HepG2 (cell line): ENCODE results near the gene AP3D1. TPM values are rescaled to one million over a fixed set of nuclear protein-coding genes. Genes with fewer than 3 reads are reported as not detected.

Experiments
- AGO2 ChIP-seq: fragments of 200-400 bp; formaldehyde crosslinking; optimal IDR thresholded peaks from 2 replicates; pipeline ENCODE3; 2017; ENCODE audit warnings: mild to moderate bottlenecking, low read depth, low read length, moderate library complexity
- BRF2 ChIP-seq: sonication (generic); formaldehyde crosslinking; IDR thresholded peaks from 2 replicates; pipeline ENCODE4 v1.8.1; 2022; ENCODE audit warnings: mild to moderate bottlenecking, missing genetic modification reagents
- CC2D1A ChIP-seq: sonication (generic); formaldehyde crosslinking; IDR thresholded peaks from 2 replicates; pipeline ENCODE4 v1.8.1; 2023; ENCODE audit warnings: mild to moderate bottlenecking, missing genetic modification reagents
- ETV6 ChIP-seq: sonication (generic); formaldehyde crosslinking; conservative IDR thresholded peaks from 2 replicates; pipeline ENCODE4 v1.4.0; 2020; ENCODE audit warnings: missing genetic modification reagents
- FOXP1 ChIP-seq, 2 experiments: fragments of 450-650 bp in 1 of 2; IDR thresholded peaks; 2 replicates each; pipeline ENCODE4 v1.6.1; 2017 to 2018; ENCODE audit warnings: antibody characterized with exemption in 1 of 2
- HIVEP1 ChIP-seq: sonication (generic); formaldehyde crosslinking; IDR thresholded peaks from 2 replicates; pipeline ENCODE4 v1.4.0; 2020; ENCODE audit warnings: mild to moderate bottlenecking, missing genetic modification reagents
- KDM2A ChIP-seq: sonication (generic); formaldehyde crosslinking; IDR thresholded peaks from 2 replicates; pipeline ENCODE4 v1.4.0; 2020; ENCODE audit warnings: low read depth, missing genetic modification reagents, borderline replicate concordance
- KDM3A ChIP-seq: IDR thresholded peaks from 2 replicates; pipeline ENCODE4 v1.6.1; 2018; ENCODE audit warnings: low read depth, missing compliant biosample characterization
- MTERF4 ChIP-seq: sonication (generic); formaldehyde crosslinking; IDR thresholded peaks from 2 replicates; pipeline ENCODE4 v1.8.0; 2023; ENCODE audit warnings: mild to moderate bottlenecking, missing genetic modification reagents
- NR3C1 ChIP-seq: sonication (generic); formaldehyde crosslinking; IDR thresholded peaks from 2 replicates; pipeline ENCODE4 v1.4.0; 2020; ENCODE audit warnings: missing genetic modification reagents
- PITX1 ChIP-seq: sonication (generic); formaldehyde crosslinking; IDR thresholded peaks from 2 replicates; pipeline ENCODE4 v1.5.1; 2020; ENCODE audit warnings: mild to moderate bottlenecking, missing genetic modification reagents
- SP1 ChIP-seq, 2 experiments: fragments of 450-650 bp in 1 of 2; sonication (generic) in 1 of 2; formaldehyde crosslinking in 1 of 2; IDR thresholded peaks; 2 replicates each; pipeline versions ENCODE4 v1.4.0 to v1.6.1; 2016 to 2020; ENCODE audit warnings: missing genetic modification reagents in 1 of 2
- TARDBP ChIP-seq: sonication (generic); formaldehyde crosslinking; IDR thresholded peaks from 2 replicates; pipeline ENCODE4 v1.8.0; 2022; ENCODE audit warnings: mild to moderate bottlenecking, missing genetic modification reagents
- THAP11 ChIP-seq: IDR thresholded peaks from 2 replicates; pipeline ENCODE4 v1.6.1; 2016; ENCODE audit warnings: missing biosample characterization, missing genetic modification reagents
- YEATS2 ChIP-seq: sonication (generic); formaldehyde crosslinking; IDR thresholded peaks from 2 replicates; pipeline ENCODE4 v1.4.0; 2020; ENCODE audit warnings: missing genetic modification reagents, borderline replicate concordance
- YY1 ChIP-seq: IDR thresholded peaks from 2 replicates; pipeline ENCODE4 v1.6.1; 2011; ENCODE audit warnings: low read length, low read depth, moderate library complexity, mild to moderate bottlenecking; ENCODE audit not compliant: insufficient read depth, insufficient replicate concordance
- ZBTB44 ChIP-seq: sonication (generic); formaldehyde crosslinking; IDR thresholded peaks from 2 replicates; pipeline ENCODE4 v1.4.0; 2020; ENCODE audit warnings: missing genetic modification reagents
- ZEB1 ChIP-seq: IDR thresholded peaks from 2 replicates; pipeline ENCODE4 v1.6.1; 2012; ENCODE audit warnings: mild to moderate bottlenecking, low read depth, inconsistent platforms; ENCODE audit not compliant: insufficient replicate concordance
- ZFP1 ChIP-seq: IDR thresholded peaks from 2 replicates; pipeline ENCODE4 v1.6.1; 2016
- ZFP90 ChIP-seq: sonication (generic); formaldehyde crosslinking; IDR thresholded peaks from 2 replicates; pipeline ENCODE4 v1.8.0; 2022; ENCODE audit warnings: missing genetic modification reagents, mild to moderate bottlenecking, inconsistent platforms, borderline replicate concordance
- ZNF510 ChIP-seq: sonication (generic); formaldehyde crosslinking; IDR thresholded peaks from 2 replicates; pipeline ENCODE4 v1.4.0; 2020; ENCODE audit warnings: low read depth, mild to moderate bottlenecking, missing genetic modification reagents
- ZNF580 ChIP-seq: IDR thresholded peaks from 2 replicates; pipeline ENCODE4 v1.6.1; 2016; ENCODE audit warnings: low read depth, borderline replicate concordance
- ZNF589 ChIP-seq: sonication (generic); formaldehyde crosslinking; conservative IDR thresholded peaks from 2 replicates; pipeline ENCODE4 v1.8.0; 2022; ENCODE audit warnings: mild to moderate bottlenecking, moderate library complexity, missing genetic modification reagents
- ZNF607 ChIP-seq: sonication (generic); formaldehyde crosslinking; IDR thresholded peaks from 2 replicates; pipeline ENCODE4 v1.5.1; 2020; ENCODE audit warnings: missing genetic modification reagents, mild to moderate bottlenecking, borderline replicate concordance
- ZNF629 ChIP-seq: sonication (generic); formaldehyde crosslinking; conservative IDR thresholded peaks from 2 replicates; pipeline ENCODE4 v1.5.0; 2020; ENCODE audit warnings: missing genetic modification reagents
- ZNF780A ChIP-seq: sonication (generic); formaldehyde crosslinking; IDR thresholded peaks from 2 replicates; pipeline ENCODE4 v1.8.0; 2022; ENCODE audit warnings: mild to moderate bottlenecking, missing genetic modification reagents, moderate library complexity
- ZNF816 ChIP-seq: sonication (generic); formaldehyde crosslinking; IDR thresholded peaks from 2 replicates; pipeline ENCODE4 v1.8.0; 2022; ENCODE audit warnings: missing genetic modification reagents, mild to moderate bottlenecking, borderline replicate concordance
- ZNF839 ChIP-seq: sonication (generic); formaldehyde crosslinking; IDR thresholded peaks from 2 replicates; pipeline ENCODE4 v1.4.0; 2020; ENCODE audit warnings: missing genetic modification reagents, mild to moderate bottlenecking, borderline replicate concordance
- polyA plus RNA-seq, 8 experiments: library from polyadenylated mRNA; depleted of rRNA in 3 of 8; stranded (reverse) in 7 of 8; unstranded in 1 of 8; fragments of >200 nt; fragmentation: Illumina TruSeq in 4 of 8; extraction: Trizol in 4 of 8; gene quantifications; 2 replicates each; pipeline versions ENCODE4 v1.2.1 to v1.2.3, GENCODE V29; 2011 to 2016; ENCODE audit warnings: low read depth in 4 of 8, missing spikeins in 1 of 8, mixed read lengths in 1 of 8; ENCODE audit not compliant: insufficient read depth in 1 of 8
- total RNA-seq, 5 experiments: library from RNA; depleted of rRNA; stranded (reverse); fragments of >200 nt; fragmentation: Illumina TruSeq; extraction: Trizol; gene quantifications; 2 replicates each; pipeline ENCODE4 v1.2.3, GENCODE V29; 2016; ENCODE audit warnings: low read depth in 1 of 5

The AP3D1 gene
- total and polyA plus RNA-seq, 2 of the 13 experiments (the other 11 are each of a cell fraction or from before 2014, with no cell fraction given) = 68.0 to 82.6 TPM

GRCh38 chr19:2096034-2096479 lies 55.3 kb downstream of the AP3D1 start, which contains the start of gene MOB3A (continued):
- TF ChIP-seq HIVEP1 (CRISPR knock-in tag) (peak; percentile 75), YY1 (peak; percentile 70), ZNF629 (0 out of 2 replicates have a peak, but pooled peaks have one; percentile 25), NR3C1 (CRISPR knock-in tag) (no peak), TARDBP (CRISPR knock-in tag) (peak; percentile 92), ZNF589 (CRISPR knock-in tag) (peak; percentile 70; the same call in 1 of the 2 replicates), ZFP1 (peak; percentile 56; the same call in 1 of the 2 replicates), KDM2A (CRISPR knock-in tag) (peak; percentile 23; the same call in 1 of the 2 replicates), BRF2 (peak; percentile 83), ZNF510 (CRISPR knock-in tag) (peak; percentile 32; the same call in 1 of the 2 replicates), ZFP90 (no peak; the same call in 1 of the 2 replicates), ZNF607 (peak; percentile 71; the same call in 1 of the 2 replicates), SP1 (IDR thresholded peaks at IDR 0.05) (no peak), SP1 (CRISPR knock-in tag; IDR thresholded peaks at IDR 0.05) (peak; percentile 98), ZBTB44 (CRISPR knock-in tag) (no peak), MTERF4 (CRISPR knock-in tag) (0 out of 2 replicates have a peak, but pooled peaks have one; percentile 18), THAP11 (CRISPR knock-in tag) (peak; percentile 86), ZNF839 (peak; percentile 50; the same call in 1 of the 2 replicates), KDM3A (CRISPR knock-in tag) (0 out of 2 replicates have a peak, but pooled peaks have one; percentile 61), FOXP1 (IDR thresholded peaks at IDR 0.05) (no peak), FOXP1 (CRISPR knock-in tag; IDR thresholded peaks at IDR 0.05) (no peak), ETV6 (CRISPR knock-in tag) (peak; percentile 75; the same call in 1 of the 2 replicates), PITX1 (CRISPR knock-in tag) (peak; percentile 34; the same call in 1 of the 2 replicates), CC2D1A (CRISPR knock-in tag) (no peak), ZNF580 (CRISPR knock-in tag) (0 out of 2 replicates have a peak, but pooled peaks have one; percentile 40), YEATS2 (CRISPR knock-in tag) (peak; percentile 82), ZEB1 (peak; percentile 28), AGO2 (peak; percentile 28), ZNF780A (no peak), ZNF816 (no peak)
